Measurements from ENCODE around the gene NR5A2. TPM values are rescaled to one million over a fixed set of nuclear protein-coding genes. Genes with fewer than 3 reads are reported as not detected.

NR5A2 gene
- total RNA-seq, 1 experiment from 2014 or later = 22.3 TPM

- TF ChIP-seq NR2C2 (CRISPR knock-in tag; IDR thresholded peaks at IDR 0.05) = no peak
- TF ChIP-seq CBFB (CRISPR knock-in tag; IDR thresholded peaks at IDR 0.05; ENCODE audit: low read depth) = no peak
- no peak for TF ChIP-seq ARID4B (CRISPR knock-in tag; IDR thresholded peaks at IDR 0.05; ENCODE audit: borderline replicate concordance)
- no peak for TF ChIP-seq SOX15 (CRISPR knock-in tag; IDR thresholded peaks at IDR 0.05)
- no peak for TF ChIP-seq MLX (CRISPR knock-in tag; IDR thresholded peaks at IDR 0.05)
- no peak for TF ChIP-seq CDX4 (CRISPR knock-in tag; IDR thresholded peaks at IDR 0.05; ENCODE audit: borderline replicate concordance)
Observed at GRCh38 chr1:200131551-200132125, 104.1 kb downstream of the NR5A2 start (continued).

GRCh38 chr1:200133123-200133522, 105.6 kb downstream of the NR5A2 start:
- no peak for TF ChIP-seq ATF3 (CRISPR knock-in tag; conservative IDR thresholded peaks at IDR 0.05)
- H3K36me3 Mint-ChIP-seq = peaks cover 8% of the 10 kb centered on the region
- no peak for ATAC-seq
- ChIA-PET CTCF (no interaction called here), POLR2A (no interaction called here)
- H3K4me1 Mint-ChIP-seq = peaks cover 18% of the 10 kb centered on the region
- no peaks in the 10 kb centered on the region for H3K9me3 Mint-ChIP-seq
- no peaks in the 10 kb centered on the region for H3K27me3 Mint-ChIP-seq (ENCODE audit: low read depth)
- DNase-seq (ENCODE audit: low spot score) = no peak
- no peak overlapping the region for H3K4me3 Mint-ChIP-seq
- H3K27ac Mint-ChIP-seq = no peak overlapping the region

GRCh38 chr1:200134116-200134515, 106.6 kb downstream of the NR5A2 start:
- ATAC-seq = no peak
- Mint-ChIP-seq H3K4me1 (peaks cover 14% of the 10 kb centered on the region), H3K27ac (no peak overlapping the region), H3K9me3 (no peaks in the 10 kb centered on the region), H3K27me3 (ENCODE audit: low read depth) (no peaks in the 10 kb centered on the region), H3K4me3 (no peak overlapping the region), H3K36me3 (peaks cover 8% of the 10 kb centered on the region)
- POLR2A ChIA-PET = interaction anchor here (0.6 kb wide), 1 partner anchor 241 kb away, joined by 3 read pairs; no protein-coding TSS in a partner anchor
- CTCF ChIA-PET = no interaction called here
- DNase-seq (ENCODE audit: low spot score) = no peak
- TF ChIP-seq RELA (CRISPR knock-in tag; IDR thresholded peaks at IDR 0.05; ENCODE audit: borderline replicate concordance) (no peak), ATF2 (CRISPR knock-in tag; IDR thresholded peaks at IDR 0.05; ENCODE audit: borderline replicate concordance, low read depth) (no peak), SOX15 (CRISPR knock-in tag; IDR thresholded peaks at IDR 0.05) (no peak), ARID4B (CRISPR knock-in tag; IDR thresholded peaks at IDR 0.05; ENCODE audit: borderline replicate concordance) (no peak), ZNF281 (CRISPR knock-in tag; IDR thresholded peaks at IDR 0.05) (no peak), ELF4 (CRISPR knock-in tag; IDR thresholded peaks at IDR 0.05; ENCODE audit: low read depth) (no peak), ATF1 (CRISPR knock-in tag; IDR thresholded peaks at IDR 0.05) (no peak), JUN (CRISPR knock-in tag; IDR thresholded peaks at IDR 0.05) (no peak), PREB (CRISPR knock-in tag; IDR thresholded peaks at IDR 0.05; ENCODE audit: borderline replicate concordance) (no peak), TP53 (CRISPR knock-in tag; IDR thresholded peaks at IDR 0.05) (no peak)
